ENCODE results near the gene TAF5L.
"Not testable (repeated sequence)": the region's sequence is repeated elsewhere in the genome, so short reads cannot be mapped to it uniquely, and the experiment has no call there.

The TAF5L gene

GRCh38 chr1:229563701-229564100, 62.2 kb downstream of the TAF5L start:
- no peak for DNase-seq

- DNase-seq, result no peak
Measured at GRCh38 chr1:229563241-229563640, 62.7 kb downstream of the TAF5L start.

- DNase-seq, result no peak
Measured at GRCh38 chr1:229562686-229563085, 63.2 kb downstream of the TAF5L start.

- no peak for DNase-seq
Measured at GRCh38 chr1:229561141-229561540, 64.8 kb downstream of the TAF5L start.

GRCh38 chr1:229560124-229560523, 65.8 kb downstream of the TAF5L start:
- DNase-seq, result not testable (repeated sequence)

GRCh38 chr1:229559336-229559801, 66.6 kb downstream of the TAF5L start:
- DNase-seq, result not testable (repeated sequence)

GRCh38 chr1:229558460-229559335, 67.2 kb downstream of the TAF5L start, which contains the start of gene ABCB10:
Gene ABCB10 (minus strand): TSS chr1:229558707. CDS start chr1:229558652, 55 bp downstream.
- peak; percentile 96 for DNase-seq

- peak; percentile 63 for DNase-seq
Measured at GRCh38 chr1:229557913-229558414, 68.0 kb downstream of the TAF5L start.

GRCh38 chr1:229557200-229557850, 68.6 kb downstream of the TAF5L start:
- peak; percentile 60 for DNase-seq

GRCh38 chr1:229554886-229555621, 70.9 kb downstream of the TAF5L start:
- peak; percentile 99 for DNase-seq

- no peak for DNase-seq
Measured at GRCh38 chr1:229553621-229554130, 72.2 kb downstream of the TAF5L start.

- no peak for DNase-seq
Measured at GRCh38 chr1:229552732-229553131, 73.2 kb downstream of the TAF5L start.

- no peak for DNase-seq
Measured at GRCh38 chr1:229550812-229551567, 74.9 kb downstream of the TAF5L start.

GRCh38 chr1:229547542-229547941, 78.4 kb downstream of the TAF5L start:
- no peak for DNase-seq

GRCh38 chr1:229544587-229544986, 81.3 kb downstream of the TAF5L start:
- DNase-seq, result no peak

All from hematopoietic multipotent progenitor cell treated with erythropoietin and hydrocortisone succinate and interleukin-3 and kit ligand, for 6 days (in vitro differentiated cells).